ENCODE data around the gene PDLIM3.
"Not testable (repeated sequence)": the region's sequence is repeated elsewhere in the genome, so short reads cannot be mapped to it uniquely, and the experiment has no call there.

Gene PDLIM3

GRCh38 chr4:185554365-185555126, 19.2 kb upstream of the PDLIM3 start:
- in situ Hi-C loops (cut with MboI; ENCODE audit: low sequenced_read_pairs): no loop called here

- in situ Hi-C loops (cut with MboI; ENCODE audit: low sequenced_read_pairs): no loop called here
Observed at GRCh38 chr4:185552254-185552653, 16.9 kb upstream of the PDLIM3 start.

GRCh38 chr4:185550933-185551332, 15.6 kb upstream of the PDLIM3 start:
- in situ Hi-C loops (cut with MboI; ENCODE audit: low sequenced_read_pairs): no loop called here

GRCh38 chr4:185549095-185549639, 13.9 kb upstream of the PDLIM3 start:
- in situ Hi-C loops (cut with MboI; ENCODE audit: low sequenced_read_pairs): no loop called here

GRCh38 chr4:185548587-185548986, 13.3 kb upstream of the PDLIM3 start:
- in situ Hi-C loops (cut with MboI; ENCODE audit: low sequenced_read_pairs): no loop called here

- in situ Hi-C loops (cut with MboI; ENCODE audit: low sequenced_read_pairs): no loop called here
Observed at GRCh38 chr4:185546335-185546734, 11.0 kb upstream of the PDLIM3 start.

GRCh38 chr4:185542626-185543315, 7.5 kb upstream of the PDLIM3 start:
- in situ Hi-C loops (cut with MboI; ENCODE audit: low sequenced_read_pairs): no loop called here

- in situ Hi-C loops (cut with MboI; ENCODE audit: low sequenced_read_pairs): no loop called here
Observed at GRCh38 chr4:185541251-185541727, 6.0 kb upstream of the PDLIM3 start.

- in situ Hi-C loops (cut with MboI; ENCODE audit: low sequenced_read_pairs): no loop called here
Observed at GRCh38 chr4:185540487-185541120, 5.3 kb upstream of the PDLIM3 start.

- in situ Hi-C loops (cut with MboI; ENCODE audit: low sequenced_read_pairs): no loop called here
Observed at GRCh38 chr4:185540040-185540439, 4.7 kb upstream of the PDLIM3 start.

- in situ Hi-C loops (cut with MboI; ENCODE audit: low sequenced_read_pairs): no loop called here
Observed at GRCh38 chr4:185538806-185539205, 3.5 kb upstream of the PDLIM3 start.

- in situ Hi-C loops (cut with MboI; ENCODE audit: low sequenced_read_pairs): no loop called here
Observed at GRCh38 chr4:185536411-185536709, 1.1 kb upstream of the PDLIM3 start.

- in situ Hi-C loops (cut with MboI; ENCODE audit: low sequenced_read_pairs): no loop called here
Observed at GRCh38 chr4:185535612-185536410, 504 bp upstream of the PDLIM3 start.

- in situ Hi-C loops (cut with MboI; ENCODE audit: low sequenced_read_pairs): no loop called here
Observed at GRCh38 chr4:185534511-185534865, 819 bp downstream of the PDLIM3 start.

- in situ Hi-C loops (cut with MboI; ENCODE audit: low sequenced_read_pairs): no loop called here
Observed at GRCh38 chr4:185532795-185533324, 2.4 kb downstream of the PDLIM3 start.

GRCh38 chr4:185532293-185532692, 3.0 kb downstream of the PDLIM3 start:
- in situ Hi-C loops (cut with MboI; ENCODE audit: low sequenced_read_pairs): no loop called here

GRCh38 chr4:185531654-185532053, 3.7 kb downstream of the PDLIM3 start:
- in situ Hi-C loops (cut with MboI; ENCODE audit: low sequenced_read_pairs): not testable (repeated sequence)

- in situ Hi-C loops (cut with MboI; ENCODE audit: low sequenced_read_pairs): no loop called here
Observed at GRCh38 chr4:185529413-185529812, 5.9 kb downstream of the PDLIM3 start.

GRCh38 chr4:185524888-185525863, 10.1 kb downstream of the PDLIM3 start:
- in situ Hi-C loops (cut with MboI; ENCODE audit: low sequenced_read_pairs): no loop called here

GRCh38 chr4:185523862-185524261, 11.4 kb downstream of the PDLIM3 start:
- in situ Hi-C loops (cut with MboI; ENCODE audit: low sequenced_read_pairs): no loop called here

Measured in hTERT RPE-1 (cell line).